DOHH2 (cell line): Measurements from ENCODE around the gene GSK3B.

Experiments
- CTCF ChIP-seq: fragments of 200-600 bp; sonication (generic); IDR thresholded peaks from one replicate; pipeline ENCODE4 v1.5.1; 2014; ENCODE audit warnings: antibody characterized with exemption, mild to moderate bottlenecking, low read depth, low read length; ENCODE audit not compliant: poor library complexity, severe bottlenecking
- EZH2phosphoT487 ChIP-seq: fragments of 200-600 bp; sonication (generic); IDR thresholded peaks from 2 replicates; pipeline ENCODE4 v1.6.1; 2017; ENCODE audit warnings: borderline replicate concordance, mild to moderate bottlenecking, antibody characterized with exemption, low read length, moderate library complexity, mixed read lengths

- TF ChIP-seq CTCF (no peak), EZH2phosphoT487 (no peak)
Observed at GRCh38 chr3:120018299-120018698, 75.9 kb downstream of the GSK3B start.
